RWPE2 (cell line): ENCODE results near the gene ZP1.

Experiments used
- ATAC-seq: fragments of 200-7000 bp; cut with Tn5 transposase; 3 replicates; pipeline ENCODE4 v1.9.1; 2021; ENCODE audit warnings: low read depth
- DNase-seq: peaks from one replicate; pipeline ENCODE4 v3.0.0-alpha.2; 2020; ENCODE audit warnings: low spot score
- H3K27ac ChIP-seq: fragments of 450-650 bp; 2 replicates; pipeline ENCODE4 v1.5.1; 2017; ENCODE audit warnings: mild to moderate bottlenecking; ENCODE audit not compliant: poor library complexity, severe bottlenecking
- H3K27me3 ChIP-seq: fragments of 250-450 bp; sonication (Bioruptor Pico); 2 replicates; pipeline ENCODE4 v1.5.1; 2021; ENCODE audit warnings: mild to moderate bottlenecking, moderate library complexity; ENCODE audit not compliant: insufficient read depth, poor library complexity, severe bottlenecking
- H3K36me3 ChIP-seq: fragments of 250-450 bp; sonication (Bioruptor Pico); 2 replicates; pipeline ENCODE4 v1.5.1; 2020; ENCODE audit warnings: low read depth, mild to moderate bottlenecking, moderate library complexity
- H3K4me1 ChIP-seq: fragments of 250-450 bp; sonication (Bioruptor Pico); 2 replicates; pipeline ENCODE4 v1.5.1; 2021; ENCODE audit warnings: mild to moderate bottlenecking, moderate library complexity; ENCODE audit not compliant: insufficient read depth, poor library complexity, severe bottlenecking
- H3K4me3 ChIP-seq: fragments of 250-450 bp; sonication (Bioruptor Pico); 2 replicates; pipeline ENCODE4 v1.5.1; 2021; ENCODE audit warnings: mild to moderate bottlenecking, moderate library complexity; ENCODE audit not compliant: severe bottlenecking
- H3K9me3 ChIP-seq: fragments of 250-450 bp; sonication (Bioruptor Pico); 2 replicates; pipeline ENCODE4 v1.5.1; 2021; ENCODE audit warnings: mild to moderate bottlenecking, moderate library complexity; ENCODE audit not compliant: severe bottlenecking
- TF ChIP-seq, protein P1 (sequence below): fragments of 450-650 bp; IDR thresholded peaks from one replicate; pipeline ENCODE4 v1.5.1; 2017; ENCODE audit warnings: mild to moderate bottlenecking, moderate library complexity; ENCODE audit not compliant: poor library complexity, severe bottlenecking

ZP1 gene

DNA sequence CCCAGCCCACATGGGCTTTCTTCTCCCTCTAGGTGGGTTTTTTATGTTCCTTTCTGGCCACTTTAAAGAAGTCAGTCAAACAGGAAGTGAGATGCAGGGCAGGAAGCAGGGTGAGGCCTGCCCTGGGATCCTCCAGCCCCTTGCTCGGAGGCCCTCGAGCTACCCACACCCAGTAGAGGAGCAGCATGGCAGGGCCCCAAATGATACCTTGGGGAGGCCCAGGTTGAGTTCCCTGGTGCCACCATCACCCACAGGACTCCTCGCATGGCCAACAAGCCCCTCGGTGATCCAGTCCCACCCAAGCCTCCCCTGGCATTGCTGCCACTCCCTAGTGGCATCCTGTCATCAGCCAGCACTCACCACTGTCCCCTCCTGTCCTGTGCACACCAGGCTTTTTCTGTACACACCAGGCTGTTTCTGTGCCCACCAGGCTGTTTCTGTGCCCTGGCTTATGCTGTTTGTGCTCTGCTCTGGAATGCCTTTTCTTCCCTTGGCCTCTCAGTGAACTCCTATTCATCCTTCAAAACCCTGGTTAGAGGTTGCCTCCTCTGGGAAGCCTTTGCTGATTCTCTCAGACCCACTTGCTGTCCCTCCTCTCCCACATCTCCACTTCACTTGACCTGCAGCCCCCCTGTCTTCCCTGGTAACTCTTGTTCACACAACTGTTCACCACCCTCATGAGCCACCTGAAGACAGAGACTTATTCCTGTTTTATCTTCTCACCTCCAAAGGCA is 8.4 kb upstream of the ZP1 start:
- DNase-seq (no peak), ATAC-seq (no peak)
- H3K27ac ChIP-seq: no peak overlapping the region
- H3K27me3 ChIP-seq: no peaks in the 10 kb centered on the region
- TF ChIP-seq, protein P1, sequence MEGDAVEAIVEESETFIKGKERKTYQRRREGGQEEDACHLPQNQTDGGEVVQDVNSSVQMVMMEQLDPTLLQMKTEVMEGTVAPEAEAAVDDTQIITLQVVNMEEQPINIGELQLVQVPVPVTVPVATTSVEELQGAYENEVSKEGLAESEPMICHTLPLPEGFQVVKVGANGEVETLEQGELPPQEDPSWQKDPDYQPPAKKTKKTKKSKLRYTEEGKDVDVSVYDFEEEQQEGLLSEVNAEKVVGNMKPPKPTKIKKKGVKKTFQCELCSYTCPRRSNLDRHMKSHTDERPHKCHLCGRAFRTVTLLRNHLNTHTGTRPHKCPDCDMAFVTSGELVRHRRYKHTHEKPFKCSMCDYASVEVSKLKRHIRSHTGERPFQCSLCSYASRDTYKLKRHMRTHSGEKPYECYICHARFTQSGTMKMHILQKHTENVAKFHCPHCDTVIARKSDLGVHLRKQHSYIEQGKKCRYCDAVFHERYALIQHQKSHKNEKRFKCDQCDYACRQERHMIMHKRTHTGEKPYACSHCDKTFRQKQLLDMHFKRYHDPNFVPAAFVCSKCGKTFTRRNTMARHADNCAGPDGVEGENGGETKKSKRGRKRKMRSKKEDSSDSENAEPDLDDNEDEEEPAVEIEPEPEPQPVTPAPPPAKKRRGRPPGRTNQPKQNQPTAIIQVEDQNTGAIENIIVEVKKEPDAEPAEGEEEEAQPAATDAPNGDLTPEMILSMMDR: no peak
- no peaks in the 10 kb centered on the region for H3K9me3 ChIP-seq
- no peaks in the 10 kb centered on the region for H3K36me3 ChIP-seq
- H3K4me1 ChIP-seq: no peaks in the 10 kb centered on the region
- no peak overlapping the region for H3K4me3 ChIP-seq

DNA sequence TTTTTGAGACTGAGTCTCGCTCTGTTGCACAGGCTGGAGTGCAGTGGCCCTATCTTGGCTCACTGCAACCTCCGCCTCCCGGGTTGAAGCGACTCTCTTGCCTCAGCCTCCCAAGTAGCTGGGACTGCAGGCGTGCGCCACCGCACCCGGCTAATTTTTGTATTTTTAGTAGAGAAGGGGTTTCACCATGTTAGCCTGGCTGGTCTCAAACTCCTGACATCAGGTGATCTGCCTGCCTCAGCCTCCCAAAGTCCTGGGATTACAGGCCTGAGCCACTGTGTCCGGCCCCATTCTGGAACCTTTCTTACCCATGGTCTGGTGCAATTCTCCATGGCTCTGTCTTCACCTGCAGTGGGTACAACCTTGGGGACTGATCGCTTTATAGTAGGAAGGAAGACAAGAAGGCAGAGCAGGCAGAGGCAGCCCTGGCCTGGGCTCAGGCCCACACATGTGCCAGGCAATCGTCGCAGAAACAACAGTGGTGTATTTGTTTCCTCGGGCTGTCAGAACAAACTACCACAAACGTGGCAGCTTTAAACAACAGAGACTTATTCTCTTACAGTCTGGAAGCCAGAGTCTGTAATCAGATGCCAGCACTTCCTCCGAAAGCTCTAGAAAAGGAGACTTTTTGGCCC is 7.6 kb upstream of the ZP1 start:
- Histone ChIP-seq H3K4me1 (no peaks in the 10 kb centered on the region), H3K4me3 (no peak overlapping the region), H3K27ac (no peak overlapping the region), H3K27me3 (no peaks in the 10 kb centered on the region), H3K36me3 (no peaks in the 10 kb centered on the region), H3K9me3 (no peaks in the 10 kb centered on the region)
- TF ChIP-seq, protein P1: no peak
- DNase-seq: no peak
- no peak for ATAC-seq

DNA sequence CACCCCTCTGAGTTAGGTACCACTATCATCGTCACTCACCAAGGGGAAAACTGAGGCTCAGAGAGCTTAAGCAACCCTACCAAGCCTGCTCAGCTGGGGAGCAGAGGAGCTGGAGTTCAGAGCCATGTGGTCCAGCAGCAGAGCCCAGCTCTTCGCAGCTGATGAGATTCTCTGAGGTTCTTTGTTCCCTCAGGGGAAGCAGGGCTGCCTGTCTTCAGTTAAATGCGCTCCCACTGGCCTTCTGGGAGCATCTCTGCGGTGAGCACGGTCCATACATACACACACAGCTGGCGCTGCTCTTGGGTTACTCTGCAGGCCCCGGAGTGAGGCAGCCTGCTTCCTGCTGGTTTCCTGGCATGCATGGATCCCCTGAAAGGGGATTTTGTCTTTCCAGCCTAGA is 6.4 kb upstream of the ZP1 start:
- no peak overlapping the region for H3K27ac ChIP-seq

DNA sequence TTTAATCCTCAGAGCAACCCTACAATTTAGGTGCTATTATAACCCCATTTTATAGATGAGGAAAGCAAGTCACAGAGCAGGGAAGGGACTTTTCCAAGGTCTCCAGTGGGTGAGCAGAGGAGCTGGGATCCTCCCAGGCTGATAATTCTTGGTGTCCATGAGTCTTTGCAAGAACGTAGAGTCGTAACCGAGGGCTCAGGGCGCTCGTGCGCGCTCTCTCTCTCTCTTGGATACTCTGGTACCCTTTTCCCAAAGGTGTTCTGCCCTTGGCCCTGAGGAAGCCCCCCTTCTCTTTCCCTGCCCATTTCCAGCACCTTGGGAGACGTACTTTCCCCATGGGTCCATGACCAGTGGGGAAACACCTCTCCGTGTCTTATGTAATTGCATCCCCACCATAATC is 5.2 kb upstream of the ZP1 start:
- TF ChIP-seq, protein P1: no peak
- H3K27me3 ChIP-seq: no peaks in the 10 kb centered on the region
- no peak overlapping the region for H3K4me3 ChIP-seq
- no peak for ATAC-seq
- H3K9me3 ChIP-seq: no peaks in the 10 kb centered on the region
- H3K27ac ChIP-seq: no peak overlapping the region
- DNase-seq: peak; percentile 13
- no peaks in the 10 kb centered on the region for H3K4me1 ChIP-seq
- no peaks in the 10 kb centered on the region for H3K36me3 ChIP-seq

More for the DNA sequence above, 6.4 kb upstream of the ZP1 start:
- H3K27me3 ChIP-seq: no peaks in the 10 kb centered on the region
- TF ChIP-seq, protein P1: no peak
- no peak overlapping the region for H3K4me3 ChIP-seq
- H3K9me3 ChIP-seq: no peaks in the 10 kb centered on the region
- no peaks in the 10 kb centered on the region for H3K36me3 ChIP-seq
- H3K4me1 ChIP-seq: no peaks in the 10 kb centered on the region
- peak; percentile 28 for DNase-seq
- ATAC-seq: no peak
